SK-N-MC (cell line): ENCODE results near the gene GNG2.

Experiments used
- EZH2 ChIP-seq: fragments of 200-600 bp; sonication (generic); IDR thresholded peaks from one replicate; pipeline ENCODE4 v1.6.1; 2017; ENCODE audit warnings: antibody characterized with exemption
- FOXP2 ChIP-seq: optimal IDR thresholded peaks from 2 replicates; pipeline ENCODE3; 2011; ENCODE audit warnings: mild to moderate bottlenecking, moderate library complexity; ENCODE audit not compliant: insufficient read depth; ENCODE audit errors: extremely low read length, control extremely low read depth
- POLR2AphosphoS5 ChIP-seq: IDR thresholded peaks from 2 replicates; pipeline ENCODE4 v1.6.1; 2012; ENCODE audit warnings: mild to moderate bottlenecking, low read depth, low read length, borderline replicate concordance

GRCh38 chr14:51877810-51878209 is 17.4 kb downstream of the GNG2 start:
- TF ChIP-seq POLR2AphosphoS5 (no peak), EZH2 (no peak), FOXP2 (no peak)
